Lung (tissue), 12 donors: ENCODE measurements around the gene ATAD3C. TPM values are rescaled to one million over a fixed set of nuclear protein-coding genes. Genes with fewer than 3 reads are reported as not detected.
"Not testable (repeated sequence)": the region's sequence is repeated elsewhere in the genome, so short reads cannot be mapped to it uniquely, and the experiment has no call there.

ENCODE experiments used
- ATAC-seq: fragments of 200-7000 bp; cut with Tn5 transposase; one replicate; pipeline ENCODE4 v1.9.1; 2020; ENCODE audit warnings: moderate number of reproducible peaks; ENCODE audit not compliant: insufficient read depth, low FRiP score
- DNase-seq, 3 donors: peaks; one replicate each; pipeline ENCODE4 v3.0.0-alpha.2; 2013 to 2017
- H3K27ac ChIP-seq, 2 donors: one replicate each; pipeline ENCODE4 v1.5.1; 2013; ENCODE audit warnings: mild to moderate bottlenecking in 2 of 2, moderate library complexity in 2 of 2, control low read depth in 1 of 2, inconsistent platforms in 1 of 2, low read depth in 1 of 2, low read length in 1 of 2
- H3K27me3 ChIP-seq, 3 donors: one replicate each; pipeline ENCODE4 v1.5.1; 2013; ENCODE audit warnings: low read length in 2 of 3; ENCODE audit not compliant: control insufficient read depth in 3 of 3, insufficient read depth in 3 of 3
- H3K36me3 ChIP-seq, 4 donors: one replicate each; pipeline ENCODE4 v1.5.1; 2013; ENCODE audit warnings: low read length in 4 of 4, mild to moderate bottlenecking in 1 of 4, moderate library complexity in 1 of 4; ENCODE audit not compliant: control insufficient read depth in 4 of 4, insufficient read depth in 4 of 4
- H3K4me1 ChIP-seq, 5 donors: one replicate each; pipeline ENCODE4 v1.5.1; 2013; ENCODE audit warnings: low read length in 5 of 5, mild to moderate bottlenecking in 2 of 5, moderate library complexity in 1 of 5; ENCODE audit not compliant: control insufficient read depth in 5 of 5, insufficient read depth in 5 of 5
- H3K4me3 ChIP-seq: one replicate; pipeline ENCODE4 v1.5.1; 2013; ENCODE audit warnings: mild to moderate bottlenecking, control low read depth, moderate library complexity
- H3K9ac ChIP-seq, 2 donors: one replicate each; pipeline ENCODE4 v1.5.1; 2013; ENCODE audit warnings: low read length in 2 of 2, control low read depth in 1 of 2; ENCODE audit not compliant: insufficient read depth in 1 of 2
- H3K9me3 ChIP-seq, 4 donors: one replicate each; pipeline ENCODE4 v1.5.1; 2013; ENCODE audit warnings: low read length in 3 of 4, mild to moderate bottlenecking in 1 of 4, moderate library complexity in 1 of 4; ENCODE audit not compliant: control insufficient read depth in 4 of 4, insufficient read depth in 3 of 4
- CTCF ChIP-seq: IDR thresholded peaks from 2 replicates; pipeline ENCODE4 v1.5.1; 2012; ENCODE audit warnings: mild to moderate bottlenecking; ENCODE audit errors: control extremely low read depth, extremely low read depth
- WGBS, 2 donors: extraction: QIAGEN DNeasy Blood & Tissue Kit; methylation state at CpG; one replicate each; pipeline ENCODE4 v1.1.7; 2013; 5-methylcytosine and 5-hydroxymethylcytosine counted together
- polyA plus RNA-seq, 2 donors: library from polyadenylated mRNA; stranded (reverse); fragments of 200-250 nt; gene quantifications; one replicate each; pipeline ENCODE4 v1.2.1, GENCODE V29; 2013
- total RNA-seq, 2 donors: library from RNA; depleted of rRNA in 1 of 2; stranded (reverse); fragments of >200 nt in 1 of 2; gene quantifications; one replicate each; pipeline ENCODE4 v1.2.1, GENCODE V29; 2014 to 2021
- donor health status: control.
- donor health status: control.
- donor health status: Bipolar disorder and iron deficiency.
- donor health status: healthy.
- donor health status: DM: yes; HTN: yes; CAD: no.

ATAD3C gene
- total and polyA plus RNA-seq, 4 donors = 0.60 to 18.0 (median 14.8) TPM

DNA sequence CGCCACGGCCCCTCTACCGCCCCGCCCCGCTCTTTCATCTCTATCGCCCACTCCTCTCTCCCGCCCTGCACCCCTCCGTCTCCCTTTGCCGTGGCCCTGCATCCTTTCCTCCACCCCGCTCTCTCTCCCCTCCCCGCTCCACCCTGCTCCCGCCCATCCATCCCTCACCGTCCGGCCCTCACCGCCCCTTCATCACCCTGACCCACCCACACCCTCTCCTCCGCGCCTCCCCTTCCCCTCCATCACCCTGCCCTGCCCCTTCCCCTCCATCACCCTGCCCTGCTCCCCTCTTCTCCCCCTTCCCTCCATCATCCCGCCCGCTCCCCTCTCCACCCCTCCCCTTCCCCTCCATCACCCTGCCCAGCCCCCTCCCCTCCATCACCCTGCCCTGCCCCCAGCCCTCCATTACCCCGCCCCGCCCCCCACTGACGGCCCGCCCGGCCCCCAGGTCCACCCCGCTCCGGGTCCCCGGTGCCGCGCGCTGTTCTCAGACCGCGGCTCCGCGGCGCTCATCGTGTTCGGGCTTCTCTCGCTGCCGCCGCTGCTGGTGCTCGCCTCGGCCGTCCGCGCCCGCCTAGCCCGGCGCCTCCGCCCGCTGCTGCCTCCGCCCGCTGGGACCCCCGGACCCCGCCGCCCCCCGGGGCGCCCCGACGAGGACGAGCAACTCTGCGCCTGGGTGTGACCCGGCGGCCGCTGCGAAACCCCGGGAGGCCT lies 22.2 kb upstream of the ATAD3C start:
- H3K27ac ChIP-seq = no peak overlapping the region
- TF ChIP-seq CTCF = no peak
- WGBS, 2 donors = 8 to 13% methylated on average over 48 to 66 of the region's 66 CpGs

GRCh38 chr1:1427820-1428148 lies 21.7 kb upstream of the ATAD3C start:
- ATAC-seq (no peak), DNase-seq (no peak)
- Histone ChIP-seq H3K4me1 (peaks cover 0 to 39% (median 25%) of the 10 kb centered on the region in 5 donors), H3K27ac (no peak overlapping the region), H3K27me3 (no peaks in the 10 kb centered on the region), H3K36me3 (no peaks in the 10 kb centered on the region), H3K9me3 (no peaks in the 10 kb centered on the region), H3K9ac (no peak overlapping the region), H3K4me3 (no peak overlapping the region)
- no peak for TF ChIP-seq CTCF
- 3% methylated on average over 14 of the region's 22 CpGs; no CpG with 5 or more reads in 1 of the 2 donors for WGBS, 2 donors

More for the DNA sequence above, 22.2 kb upstream of the ATAD3C start:
- Histone ChIP-seq H3K9ac (no peak overlapping the region), H3K27me3 (no peaks in the 10 kb centered on the region), H3K4me1 (peaks cover 0 to 39% (median 19%) of the 10 kb centered on the region in 5 donors), H3K36me3 (no peaks in the 10 kb centered on the region), H3K9me3 (no peaks in the 10 kb centered on the region), H3K4me3 (no peak overlapping the region)
- ATAC-seq = no peak
- DNase-seq = peak; percentile 67 to 81 (median 79)

DNA sequence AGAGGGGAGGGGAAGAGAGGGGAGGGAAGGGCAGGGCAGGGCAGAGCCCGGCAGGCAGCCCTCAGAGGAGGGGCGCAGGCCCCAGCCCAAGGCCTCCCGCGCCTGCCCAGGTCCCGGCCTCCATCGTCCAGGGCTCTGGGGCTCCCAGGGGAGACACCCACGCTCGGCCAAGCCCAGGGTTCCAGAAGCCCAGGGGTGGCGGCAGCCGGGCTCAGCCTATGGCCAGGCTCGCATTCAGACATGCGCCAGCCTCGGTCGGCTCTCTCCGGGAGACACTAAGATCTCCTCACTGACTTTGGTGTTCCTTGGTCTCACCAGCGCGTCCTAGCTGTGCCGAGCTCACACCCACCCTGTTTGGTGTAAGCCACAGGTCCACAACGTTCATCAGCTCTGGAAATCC lies 21.3 kb upstream of the ATAD3C start:
- ATAC-seq = no peak
- Histone ChIP-seq H3K36me3 (no peaks in the 10 kb centered on the region), H3K9ac (no peak overlapping the region), H3K9me3 (no peaks in the 10 kb centered on the region), H3K27me3 (no peaks in the 10 kb centered on the region), H3K27ac (no peak overlapping the region), H3K4me1 (peaks cover 0 to 42% (median 26%) of the 10 kb centered on the region in 5 donors), H3K4me3 (no peak overlapping the region)
- WGBS, 2 donors = 81 to 84% methylated on average over 19 of the region's 19 CpGs
- no peak for DNase-seq
- TF ChIP-seq CTCF = no peak

DNA sequence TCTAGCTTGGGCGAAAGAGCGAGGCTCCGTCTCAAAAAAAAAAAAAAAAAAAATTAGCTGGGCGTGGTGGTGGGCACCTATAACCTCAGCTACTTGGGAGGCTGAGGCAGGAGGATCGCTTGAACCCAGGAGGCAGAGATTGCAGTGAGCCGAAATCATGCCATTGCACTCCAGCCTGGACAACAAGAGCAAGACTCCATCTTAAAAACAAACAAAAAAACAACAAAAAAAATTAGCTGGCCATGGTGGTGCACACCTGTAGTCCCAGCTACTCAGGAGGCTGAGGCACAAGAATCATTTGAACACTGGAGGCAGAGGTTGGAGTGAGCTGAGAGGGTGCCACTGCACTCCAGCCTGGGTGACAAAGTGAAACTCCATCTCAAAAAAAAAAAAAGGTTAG lies 20.5 kb upstream of the ATAD3C start:
- H3K27ac ChIP-seq, H3K27me3 ChIP-seq, H3K9ac ChIP-seq, H3K4me3 ChIP-seq, H3K9me3 ChIP-seq, H3K36me3 ChIP-seq, DNase-seq, ATAC-seq: not testable (repeated sequence)
- H3K4me1 ChIP-seq = peaks cover 0 to 50% (median 29%) of the 10 kb centered on the region in 5 donors
- WGBS, 2 donors = 92 to 95% methylated on average over 6 of the region's 6 CpGs
